Measurements from ENCODE around the gene CISTR.
A peak's percentile ranks its signal among the peaks of the same experiment; 100 is the strongest.

The CISTR gene

GRCh38 chr12:53752192-53752601, 418 bp upstream of the CISTR start:
- peak overlapping the region; percentile 71 for H3K4me3 ChIP-seq (ENCODE audit: low read length)
- H3K9me3 ChIP-seq (ENCODE audit: insufficient read depth, low read depth, low read length): no peaks in the 10 kb centered on the region
- H3K9ac ChIP-seq (ENCODE audit: low read depth, low read length): peak overlapping the region; percentile 16; the same call in 1 of the 2 replicates
- H3K4me1 ChIP-seq (ENCODE audit: insufficient read depth, low read length): peaks cover 24% of the 10 kb centered on the region; the same call in 1 of the 2 replicates
- peaks cover 98% of the 10 kb centered on the region for H3K27me3 ChIP-seq (ENCODE audit: insufficient read depth, low read length)
- H3K27ac ChIP-seq (ENCODE audit: low read length): no peak overlapping the region
- H3K36me3 ChIP-seq (ENCODE audit: insufficient read depth, low read depth, low read length): no peaks in the 10 kb centered on the region

GRCh38 chr12:53750812-53751335, 905 bp downstream of the CISTR start:
- Histone ChIP-seq H3K4me1 (ENCODE audit: insufficient read depth, low read length) (peaks cover 21% of the 10 kb centered on the region), H3K27ac (ENCODE audit: low read length) (no peak overlapping the region), H3K9ac (ENCODE audit: low read depth, low read length) (no peak overlapping the region), H3K36me3 (ENCODE audit: insufficient read depth, low read depth, low read length) (no peaks in the 10 kb centered on the region), H3K9me3 (ENCODE audit: insufficient read depth, low read depth, low read length) (no peaks in the 10 kb centered on the region), H3K4me3 (ENCODE audit: low read length) (peak overlapping the region; percentile 71), H3K27me3 (ENCODE audit: insufficient read depth, low read length) (peaks cover 98% of the 10 kb centered on the region)

- no peak overlapping the region for H3K9ac ChIP-seq (ENCODE audit: low read depth, low read length)
- H3K27ac ChIP-seq (ENCODE audit: low read length): no peak overlapping the region
- peaks cover 14% of the 10 kb centered on the region for H3K4me1 ChIP-seq (ENCODE audit: insufficient read depth, low read length)
- peak overlapping the region; percentile 71; the same call in 1 of the 2 replicates for H3K4me3 ChIP-seq (ENCODE audit: low read length)
- H3K36me3 ChIP-seq (ENCODE audit: insufficient read depth, low read depth, low read length): no peaks in the 10 kb centered on the region
- peaks cover 98% of the 10 kb centered on the region for H3K27me3 ChIP-seq (ENCODE audit: insufficient read depth, low read length)
- no peaks in the 10 kb centered on the region for H3K9me3 ChIP-seq (ENCODE audit: insufficient read depth, low read depth, low read length)
Measured at GRCh38 chr12:53749986-53750811, 1.6 kb downstream of the CISTR start.

- Histone ChIP-seq H3K27ac (ENCODE audit: low read length) (no peak overlapping the region), H3K27me3 (ENCODE audit: insufficient read depth, low read length) (peaks cover 98% of the 10 kb centered on the region)
Measured at GRCh38 chr12:53748072-53748840, 3.5 kb downstream of the CISTR start.

GRCh38 chr12:53747095-53747494, 4.7 kb downstream of the CISTR start:
- Histone ChIP-seq H3K9me3 (ENCODE audit: insufficient read depth, low read depth, low read length) (no peaks in the 10 kb centered on the region), H3K4me1 (ENCODE audit: insufficient read depth, low read length) (peaks cover 6% of the 10 kb centered on the region), H3K27me3 (ENCODE audit: insufficient read depth, low read length) (peaks cover 98% of the 10 kb centered on the region), H3K9ac (ENCODE audit: low read depth, low read length) (no peak overlapping the region), H3K36me3 (ENCODE audit: insufficient read depth, low read depth, low read length) (no peaks in the 10 kb centered on the region), H3K4me3 (ENCODE audit: low read length) (no peak overlapping the region), H3K27ac (ENCODE audit: low read length) (no peak overlapping the region)

More at GRCh38 chr12:53748072-53748840, 3.5 kb downstream of the CISTR start:
- Histone ChIP-seq H3K4me3 (ENCODE audit: low read length) (no peak overlapping the region), H3K4me1 (ENCODE audit: insufficient read depth, low read length) (peaks cover 6% of the 10 kb centered on the region), H3K9me3 (ENCODE audit: insufficient read depth, low read depth, low read length) (no peaks in the 10 kb centered on the region), H3K9ac (ENCODE audit: low read depth, low read length) (no peak overlapping the region), H3K36me3 (ENCODE audit: insufficient read depth, low read depth, low read length) (no peaks in the 10 kb centered on the region)

- Histone ChIP-seq H3K27me3 (ENCODE audit: insufficient read depth, low read length) (peaks cover 97% of the 10 kb centered on the region), H3K9ac (ENCODE audit: low read depth, low read length) (no peak overlapping the region), H3K4me1 (ENCODE audit: insufficient read depth, low read length) (peaks cover 6% of the 10 kb centered on the region), H3K4me3 (ENCODE audit: low read length) (no peak overlapping the region), H3K27ac (ENCODE audit: low read length) (no peak overlapping the region), H3K36me3 (ENCODE audit: insufficient read depth, low read depth, low read length) (no peaks in the 10 kb centered on the region), H3K9me3 (ENCODE audit: insufficient read depth, low read depth, low read length) (no peaks in the 10 kb centered on the region)
Measured at GRCh38 chr12:53746592-53747092, 5.1 kb downstream of the CISTR start.

GRCh38 chr12:53744751-53745150, 7.0 kb downstream of the CISTR start:
- Histone ChIP-seq H3K27ac (ENCODE audit: low read length) (no peak overlapping the region), H3K27me3 (ENCODE audit: insufficient read depth, low read length) (peaks cover 97% of the 10 kb centered on the region)

GRCh38 chr12:53744130-53744441, 7.7 kb downstream of the CISTR start:
- H3K27me3 ChIP-seq (ENCODE audit: insufficient read depth, low read length): peaks cover 97% of the 10 kb centered on the region
- no peak overlapping the region for H3K4me3 ChIP-seq (ENCODE audit: low read length)
- H3K9ac ChIP-seq (ENCODE audit: low read depth, low read length): no peak overlapping the region
- no peaks in the 10 kb centered on the region for H3K36me3 ChIP-seq (ENCODE audit: insufficient read depth, low read depth, low read length)
- peaks cover 6% of the 10 kb centered on the region for H3K4me1 ChIP-seq (ENCODE audit: insufficient read depth, low read length)
- no peaks in the 10 kb centered on the region for H3K9me3 ChIP-seq (ENCODE audit: insufficient read depth, low read depth, low read length)
- no peak overlapping the region for H3K27ac ChIP-seq (ENCODE audit: low read length)

More at GRCh38 chr12:53744751-53745150, 7.0 kb downstream of the CISTR start:
- Histone ChIP-seq H3K4me3 (ENCODE audit: low read length) (no peak overlapping the region), H3K4me1 (ENCODE audit: insufficient read depth, low read length) (peaks cover 6% of the 10 kb centered on the region), H3K36me3 (ENCODE audit: insufficient read depth, low read depth, low read length) (no peaks in the 10 kb centered on the region), H3K9me3 (ENCODE audit: insufficient read depth, low read depth, low read length) (no peaks in the 10 kb centered on the region), H3K9ac (ENCODE audit: low read depth, low read length) (no peak overlapping the region)

- peaks cover 97% of the 10 kb centered on the region for H3K27me3 ChIP-seq (ENCODE audit: insufficient read depth, low read length)
- H3K36me3 ChIP-seq (ENCODE audit: insufficient read depth, low read depth, low read length): no peaks in the 10 kb centered on the region
- H3K9ac ChIP-seq (ENCODE audit: low read depth, low read length): no peak overlapping the region
- no peak overlapping the region for H3K27ac ChIP-seq (ENCODE audit: low read length)
- H3K4me3 ChIP-seq (ENCODE audit: low read length): peak overlapping the region; percentile 42; the same call in 1 of the 2 replicates
- no peaks in the 10 kb centered on the region for H3K9me3 ChIP-seq (ENCODE audit: insufficient read depth, low read depth, low read length)
- H3K4me1 ChIP-seq (ENCODE audit: insufficient read depth, low read length): peaks cover 6% of the 10 kb centered on the region
Measured at GRCh38 chr12:53743266-53744129, 8.3 kb downstream of the CISTR start.

- peak overlapping the region; percentile 49; the same call in 1 of the 2 replicates for H3K4me3 ChIP-seq (ENCODE audit: low read length)
- 0 out of 2 replicates have a peak, but pooled peaks cover 3% of the 10 kb centered on the region for H3K4me1 ChIP-seq (ENCODE audit: insufficient read depth, low read length)
- no peaks in the 10 kb centered on the region for H3K9me3 ChIP-seq (ENCODE audit: insufficient read depth, low read depth, low read length)
- H3K27me3 ChIP-seq (ENCODE audit: insufficient read depth, low read length): peaks cover 98% of the 10 kb centered on the region
- H3K9ac ChIP-seq (ENCODE audit: low read depth, low read length): no peak overlapping the region
- H3K36me3 ChIP-seq (ENCODE audit: insufficient read depth, low read depth, low read length): no peaks in the 10 kb centered on the region
- no peak overlapping the region for H3K27ac ChIP-seq (ENCODE audit: low read length)
Measured at GRCh38 chr12:53740130-53740491, 11.7 kb downstream of the CISTR start.
